A673 (cell line): ENCODE data around the gene CDC42BPB.
"Not testable (repeated sequence)": the region's sequence is repeated elsewhere in the genome, so short reads cannot be mapped to it uniquely, and the experiment has no call there.

ENCODE experiments used
- CTCF ChIP-seq: fragments of 300-800, 200-600 bp; sonication (generic); conservative IDR thresholded peaks from 2 replicates; pipeline ENCODE4 v1.5.1; 2017; ENCODE audit warnings: low read depth, mild to moderate bottlenecking, antibody characterized with exemption, low read length, moderate library complexity, mixed read lengths
- EZH2 ChIP-seq: fragments of 200-600 bp; sonication (generic); IDR thresholded peaks from 2 replicates; pipeline ENCODE4 v1.6.1; 2017; ENCODE audit warnings: borderline replicate concordance, low read depth, mild to moderate bottlenecking, mixed read lengths, antibody characterized with exemption, low read length; ENCODE audit not compliant: poor library complexity, severe bottlenecking

DNA sequence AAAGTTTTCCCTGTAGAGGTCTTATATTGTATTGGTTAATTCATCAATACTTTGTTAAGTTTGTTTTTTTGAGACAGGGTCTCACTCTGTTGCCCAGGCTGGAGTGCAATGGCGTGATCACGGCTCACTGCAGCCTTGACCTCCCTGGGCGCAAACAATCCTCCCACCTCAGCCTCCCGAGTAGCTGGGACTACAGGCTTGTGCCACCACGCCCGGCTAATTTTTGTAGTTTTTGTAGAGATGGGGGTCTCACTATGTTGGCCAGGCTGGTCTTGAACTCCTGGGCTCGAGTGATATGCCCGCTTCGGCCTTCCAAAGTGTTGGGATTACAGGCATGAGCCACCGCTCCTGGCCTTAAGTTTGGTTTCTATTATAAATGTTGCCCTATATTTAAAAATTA lies 130.5 kb downstream of the CDC42BPB start:
- TF ChIP-seq CTCF, EZH2: not testable (repeated sequence)
